Stimulated activated CD8-positive, alpha-beta memory T cell treated with anti-CD3 and anti-CD28 coated beads, Interleukin-7, amount 100 ng/mL, for 48 hours (primary cell): ENCODE data around the gene SLC3A2.
A peak's percentile ranks its signal among the peaks of the same experiment; 100 is the strongest.

ENCODE experiments used
- DNase-seq, 2 donors: peaks; one replicate each; pipeline ENCODE4 v3.0.0-alpha.2; 2020; ENCODE audit warnings: low read depth in 1 of 2; ENCODE audit errors: extremely low read depth in 1 of 2

The SLC3A2 gene

DNA sequence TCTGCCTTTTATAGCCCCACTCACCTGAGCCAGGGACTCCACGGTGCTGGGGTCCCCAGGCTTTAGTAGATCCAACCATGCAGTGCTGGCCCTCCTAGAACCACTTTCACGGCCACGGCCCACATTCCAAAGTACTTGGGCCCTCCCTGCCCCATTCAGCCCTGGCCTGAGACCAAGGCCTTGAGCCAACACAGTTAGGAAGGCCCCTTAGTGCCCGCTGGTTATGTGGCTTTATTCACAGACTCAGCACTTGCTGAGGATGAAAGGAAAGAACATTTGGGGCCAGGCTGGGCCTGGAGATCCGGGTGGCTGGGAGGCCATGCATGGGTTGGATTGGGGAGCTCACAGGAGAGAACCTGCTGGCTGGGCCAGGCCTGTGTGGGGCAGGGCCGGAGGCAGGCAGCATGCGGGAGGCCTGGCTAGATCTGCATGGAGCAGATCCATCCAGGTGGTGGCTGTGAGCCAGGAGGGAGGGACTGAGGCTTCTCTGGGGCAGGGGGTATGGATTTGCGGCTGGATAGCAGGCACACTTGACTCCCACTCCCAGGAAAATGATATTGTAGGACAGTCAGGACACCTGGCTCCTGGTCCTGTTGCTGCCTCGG, 27.9 kb downstream of the SLC3A2 start:
- DNase-seq = no peak

- no peak for DNase-seq
Measured at GRCh38 chr11:62909107-62909894, 28.6 kb downstream of the SLC3A2 start.

DNA sequence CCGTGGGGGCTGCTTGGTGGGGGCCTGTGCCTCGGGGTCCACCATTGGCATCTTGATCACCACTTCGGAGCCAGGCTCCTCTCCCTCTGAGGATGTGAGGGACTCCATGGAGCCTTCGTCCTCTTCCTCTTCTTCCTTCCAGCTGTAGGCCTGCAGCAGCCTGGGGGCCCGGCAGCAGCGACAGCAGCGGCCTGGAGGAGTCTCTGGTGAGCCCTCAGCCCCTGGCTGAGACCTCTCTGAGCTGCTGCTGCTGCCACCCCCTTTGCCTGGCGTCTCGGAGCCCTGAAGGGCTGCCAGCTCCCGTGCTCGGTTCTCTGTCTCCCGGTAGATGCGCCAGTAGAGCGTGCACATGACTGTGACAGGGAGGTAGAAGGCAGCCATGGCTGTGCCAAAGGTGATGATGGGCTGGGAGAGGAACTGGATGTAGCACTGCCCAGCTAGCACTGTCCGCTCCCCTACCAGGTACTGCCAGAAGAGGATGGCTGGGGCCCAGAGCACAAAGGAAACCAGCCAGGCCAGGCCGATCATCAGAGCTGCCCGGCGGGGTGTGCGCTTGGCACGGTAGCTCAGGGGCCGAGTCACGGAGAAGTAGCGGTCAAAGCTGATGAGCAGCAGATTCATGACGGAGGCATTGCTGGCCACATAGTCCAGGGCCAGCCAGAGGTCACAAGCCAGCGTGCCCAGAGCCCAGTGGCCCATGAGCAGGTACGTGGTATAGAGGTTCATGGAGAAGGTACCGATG, 29.6 kb downstream of the SLC3A2 start:
- DNase-seq = no peak

GRCh38 chr11:62911137-62912130, 30.7 kb downstream of the SLC3A2 start:
- no peak for DNase-seq

DNA sequence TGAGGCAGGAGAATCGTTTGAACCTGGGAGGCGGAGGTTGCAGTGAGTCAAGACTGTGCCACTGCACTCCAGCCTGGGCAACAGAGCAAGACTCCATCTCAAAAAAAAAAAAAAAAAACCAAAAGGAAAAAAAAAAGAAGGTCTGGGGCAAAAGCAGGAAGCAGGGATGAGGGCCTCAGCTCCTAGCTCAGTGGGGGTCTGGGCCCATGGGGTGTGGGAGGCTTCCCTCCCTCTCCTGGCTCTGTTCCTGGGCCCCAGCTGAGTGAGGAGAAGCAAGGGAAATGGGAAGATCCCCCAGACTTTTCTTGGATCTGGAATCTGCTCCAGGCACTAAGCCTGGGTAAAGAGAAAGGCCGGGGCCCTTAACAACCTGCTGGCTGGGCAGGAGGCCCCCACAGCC, 31.6 kb downstream of the SLC3A2 start:
- no peak for DNase-seq

DNA sequence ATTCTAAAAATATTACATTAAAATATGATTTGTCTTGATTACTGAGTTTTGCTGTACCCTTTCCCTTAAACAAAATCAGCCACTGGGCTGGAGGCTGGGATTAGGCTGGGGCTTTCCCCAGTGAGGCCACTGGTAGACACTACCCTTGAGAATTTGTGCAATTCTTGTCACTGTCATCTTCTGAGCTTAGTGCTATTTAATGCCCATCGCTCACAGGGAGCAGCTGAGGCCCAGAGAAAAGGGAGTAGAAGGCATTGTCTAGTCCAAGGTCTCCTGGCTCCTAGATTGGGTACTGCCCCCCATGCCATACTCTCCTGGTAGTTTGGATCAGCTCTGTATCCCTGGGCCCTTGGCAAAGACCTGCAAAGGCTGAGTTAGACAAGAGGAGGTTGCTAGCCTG, 33.7 kb downstream of the SLC3A2 start:
- no peak for DNase-seq

DNA sequence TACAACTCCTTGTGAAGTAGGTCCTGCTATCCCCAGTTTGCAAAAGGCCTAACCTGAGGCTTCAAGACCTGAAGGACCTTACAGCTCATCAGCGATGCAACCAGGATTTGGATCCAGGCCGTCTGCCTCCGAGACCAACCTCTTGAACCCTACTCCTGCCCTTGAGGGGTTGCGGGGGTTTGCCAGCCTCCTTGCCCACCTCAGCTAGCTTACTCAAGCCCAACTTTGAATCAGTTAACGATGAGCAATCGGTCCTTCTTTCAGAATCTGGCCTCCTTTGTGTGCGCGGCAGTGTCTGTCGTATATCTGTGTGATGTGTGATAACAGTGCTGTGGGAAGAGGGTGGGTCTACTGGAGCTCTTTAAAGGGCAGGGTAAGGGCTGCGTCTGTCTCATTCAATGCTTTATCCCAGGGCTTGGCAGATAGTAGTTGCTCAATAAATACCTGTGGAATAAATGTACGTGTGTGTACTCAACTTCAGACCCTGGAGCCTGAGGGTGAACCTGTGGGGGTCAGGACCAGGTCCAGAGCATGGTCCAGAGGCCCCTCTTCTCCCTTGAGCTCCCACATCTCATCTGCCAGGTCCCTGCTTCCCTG, 37.3 kb downstream of the SLC3A2 start:
- no peak for DNase-seq

DNA sequence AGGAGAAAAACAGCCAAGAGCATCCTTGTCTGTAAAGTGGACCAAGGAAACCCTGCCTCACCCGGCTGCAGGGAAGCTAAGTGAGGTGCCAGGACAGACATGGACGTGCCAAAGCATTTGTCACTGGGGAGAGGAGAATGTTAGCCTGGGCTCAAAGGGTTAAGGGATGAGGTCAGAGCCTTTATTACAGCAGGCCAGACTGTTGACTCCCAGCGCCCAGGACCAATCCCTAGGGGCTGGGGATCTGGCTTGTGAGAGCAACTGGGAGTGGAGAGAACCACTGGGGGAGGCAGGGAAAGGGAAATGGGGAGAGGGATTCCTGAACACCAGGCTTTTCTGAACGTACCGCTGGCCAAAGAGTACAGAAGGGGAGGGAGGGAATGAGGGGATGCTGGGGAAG, 37.8 kb downstream of the SLC3A2 start:
- no peak for DNase-seq

DNA sequence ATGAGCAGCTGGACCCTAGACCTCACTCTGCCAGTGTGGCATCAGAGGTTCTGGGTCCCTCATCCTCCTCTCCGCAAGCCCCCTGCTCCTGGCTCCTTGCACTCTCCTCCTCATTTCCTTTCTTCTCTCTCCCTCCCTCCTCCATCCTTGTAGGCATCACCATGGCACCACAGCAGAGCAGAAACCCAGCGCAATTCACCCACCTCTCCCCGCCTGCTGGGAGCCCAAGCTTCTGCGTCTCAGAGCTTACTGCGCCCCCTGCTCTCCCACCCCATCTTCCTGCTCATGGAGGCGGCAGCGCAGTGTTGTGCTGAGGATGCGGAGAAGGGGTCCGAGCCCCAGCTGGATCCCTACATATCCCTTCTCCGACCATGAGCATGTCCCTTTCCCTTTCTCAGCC, 38.8 kb downstream of the SLC3A2 start:
- no peak for DNase-seq

DNA sequence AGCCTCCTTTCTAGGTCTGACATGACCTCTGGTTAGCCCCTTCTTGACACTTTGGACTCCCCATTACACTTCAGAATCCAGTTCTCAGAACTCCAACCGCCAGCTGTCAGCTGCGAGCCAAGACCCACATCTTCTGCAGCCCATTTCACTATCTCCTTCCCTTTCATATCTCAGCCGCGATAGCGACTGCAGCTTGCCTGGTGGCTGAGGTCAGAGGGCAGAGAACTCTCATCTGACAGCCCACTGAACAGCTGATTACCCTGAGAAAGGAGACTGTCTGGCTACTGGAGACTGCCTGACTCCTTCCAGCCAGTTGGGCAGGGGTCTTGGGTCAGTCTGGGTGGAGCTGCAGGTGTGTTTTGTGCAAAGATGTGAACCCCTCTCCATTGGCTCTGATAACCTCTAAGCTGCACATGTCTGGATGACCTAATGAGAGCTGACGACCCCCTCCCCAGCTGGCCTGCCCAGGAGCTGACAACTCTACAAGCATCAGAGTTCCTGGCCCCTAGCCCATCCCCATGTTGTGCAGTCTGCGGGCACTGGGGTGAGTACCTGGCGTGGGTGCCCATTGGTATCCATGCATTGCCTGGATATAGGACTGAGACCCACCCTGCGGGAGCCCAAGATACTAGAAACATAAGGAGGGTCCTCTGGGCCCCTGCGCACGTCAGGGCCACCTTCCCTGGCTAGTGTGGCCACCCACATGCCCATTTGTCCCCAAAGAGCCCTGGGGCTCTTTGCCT, 39.4 kb downstream of the SLC3A2 start:
- DNase-seq = no peak

GRCh38 chr11:62921201-62921572, 40.5 kb downstream of the SLC3A2 start, which contains the start of gene CHRM1:
Gene CHRM1 (minus strand): TSS chr11:62921363. CDS start chr11:62911100, 10,263 bp downstream.
- no peak for DNase-seq

DNA sequence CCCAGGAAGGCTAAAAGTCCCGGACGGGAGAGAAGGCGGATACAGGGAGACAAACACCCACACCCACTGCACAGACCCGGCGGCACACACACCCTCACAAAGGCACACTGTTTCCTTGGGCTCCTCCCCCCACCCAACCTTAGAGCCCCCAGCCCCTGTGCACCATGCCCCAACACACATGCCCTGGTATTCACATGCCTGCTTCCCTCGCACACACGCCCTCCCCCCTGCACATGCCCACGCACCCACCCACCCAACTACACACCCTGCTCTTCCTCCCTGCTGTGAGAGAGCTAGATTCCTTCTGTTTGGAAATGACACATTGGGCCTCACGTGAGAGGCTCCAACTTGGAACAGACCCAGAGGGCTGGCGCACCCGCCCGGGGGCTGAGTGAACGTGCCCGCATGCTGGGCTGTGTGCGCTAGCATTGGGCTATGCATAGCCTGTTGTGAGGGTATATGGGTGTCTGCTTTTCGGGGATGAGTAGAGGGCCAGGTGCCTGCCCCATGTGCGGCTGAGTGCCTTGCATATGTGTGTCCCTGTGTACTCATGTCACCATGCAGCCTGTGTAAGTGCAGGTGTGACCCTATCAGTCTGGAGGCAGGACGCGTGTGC, 41.0 kb downstream of the SLC3A2 start:
- DNase-seq = no peak

DNA sequence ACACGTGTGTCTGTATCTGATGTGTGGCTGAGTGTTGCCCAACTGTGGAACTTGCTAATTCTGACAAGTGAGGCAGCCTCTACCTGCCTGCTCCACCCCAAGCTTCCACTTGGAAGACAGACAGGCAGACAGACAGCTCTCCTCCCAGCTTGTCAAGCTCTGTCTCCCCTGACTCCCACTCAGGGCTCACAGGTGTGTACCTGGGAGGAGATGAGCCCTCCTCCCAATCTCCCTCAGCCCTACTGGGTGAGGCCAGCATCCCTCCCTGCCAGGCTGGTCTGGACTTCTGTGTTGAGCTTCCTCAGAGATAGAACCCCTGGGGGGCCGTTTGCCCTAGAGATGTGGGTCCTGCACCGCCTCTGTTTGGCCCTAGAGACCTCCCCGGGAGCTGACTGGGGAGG, 41.5 kb downstream of the SLC3A2 start:
- DNase-seq = no peak

DNA sequence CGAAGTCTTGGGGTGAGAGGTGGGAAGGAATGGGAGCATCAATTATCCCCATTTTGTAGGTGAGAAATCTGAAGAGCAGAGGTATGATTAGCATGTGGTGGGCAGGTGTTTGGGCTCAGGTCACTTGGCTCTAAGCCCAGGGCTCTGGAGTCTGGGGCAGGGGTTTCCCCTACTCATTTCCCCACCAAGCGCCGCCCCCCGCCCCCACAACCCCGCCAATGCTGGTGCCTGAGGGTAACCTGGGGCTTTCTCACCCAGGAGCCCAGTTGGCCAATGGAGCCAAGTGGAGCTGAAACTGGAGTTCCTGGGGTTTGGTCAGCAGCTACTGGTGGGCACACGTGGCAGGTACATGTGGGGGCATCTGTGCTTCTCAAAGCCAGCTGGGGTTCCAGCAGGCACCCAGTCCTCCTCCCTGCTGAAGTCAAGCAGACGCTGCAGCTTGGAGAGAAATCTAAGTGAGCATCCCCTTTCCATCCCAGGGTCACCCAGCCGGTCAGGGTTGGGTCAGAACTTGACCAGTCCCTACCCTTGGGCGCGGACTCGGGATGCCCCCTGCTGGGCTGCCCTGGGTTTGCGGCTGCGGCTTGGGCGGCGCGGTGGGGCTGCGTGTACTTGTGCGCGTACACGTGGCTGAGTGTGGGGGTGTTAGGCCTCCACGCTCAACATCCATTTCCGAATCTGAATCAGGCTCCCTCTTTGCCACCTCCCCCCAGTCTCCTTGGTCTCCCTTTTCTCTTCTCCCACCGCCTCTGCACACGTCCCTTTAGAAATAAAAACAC, 42.1 kb downstream of the SLC3A2 start:
- peak in 1 of 2 donors; percentile 32 for DNase-seq

DNA sequence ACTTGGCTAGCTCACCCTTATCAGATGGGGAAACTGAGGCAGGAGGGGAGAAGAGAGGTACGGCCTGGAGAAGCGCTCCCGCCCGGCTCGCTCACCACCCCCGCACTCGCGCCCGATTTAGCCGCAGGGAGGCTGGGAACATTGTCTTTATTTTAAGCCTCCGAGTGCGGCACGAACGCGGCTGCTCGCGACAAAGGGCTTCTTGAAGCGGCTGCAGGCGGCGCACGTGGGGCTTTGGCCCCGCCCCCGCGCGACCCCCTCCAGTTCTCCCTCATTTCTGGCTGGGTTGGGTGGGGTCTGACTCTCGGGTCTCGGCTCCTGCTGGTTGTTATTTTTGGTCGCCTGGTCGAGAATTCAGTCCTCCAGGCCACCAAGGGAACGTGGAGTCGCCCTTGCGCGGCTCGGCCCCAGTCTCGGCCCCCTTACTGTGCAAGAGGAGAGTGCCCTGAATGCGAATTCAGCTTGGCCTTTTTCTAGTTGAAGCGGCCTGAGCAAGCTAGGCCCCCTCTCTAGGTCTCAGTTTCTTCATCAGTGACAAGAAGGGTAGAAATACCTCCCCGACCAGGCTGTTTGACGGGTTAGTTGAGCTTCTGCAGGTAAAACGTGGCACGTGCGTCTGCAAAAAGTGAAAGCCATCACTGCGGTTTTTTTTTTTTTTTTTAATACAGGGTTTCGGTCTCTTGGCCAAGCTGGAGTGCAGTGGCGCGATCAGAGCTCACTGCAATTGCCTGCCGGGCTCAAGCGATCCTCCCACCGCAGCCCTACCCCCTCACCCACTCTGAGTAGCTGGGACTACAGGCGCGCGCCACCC, 43.1 kb downstream of the SLC3A2 start:
- no peak for DNase-seq

GRCh38 chr11:62925308-62925707, 44.6 kb downstream of the SLC3A2 start:
- DNase-seq = no peak
